Measurements from ENCODE around the gene CLCNKB.

- TF ChIP-seq CTCF (conservative IDR thresholded peaks at IDR 0.05; ENCODE audit: low read depth, low read length) (no peak), EZH2 (IDR thresholded peaks at IDR 0.05; ENCODE audit: low read length, unreplicated experiment) (no peak), EZH2phosphoT487 (IDR thresholded peaks at IDR 0.05; ENCODE audit: borderline replicate concordance, low read length) (no peak)
These were observed 49.5 kb upstream of the CLCNKB start for GRCh38 chr1:15994081-15994480.
